HG02973 (cell line): Measurements from ENCODE around the gene SLC19A3.

Experiments
- ATAC-seq: cut with Tn5 transposase; IDR thresholded peaks from one replicate; pipeline ENCODE4 v1.9.1; 2021; ENCODE audit warnings: moderate library complexity; ENCODE audit not compliant: unreplicated experiment

The SLC19A3 gene

GRCh38 chr2:227634201-227634600 is 83.6 kb downstream of the SLC19A3 start:
- no peak for ATAC-seq
